GM18907 (cell line): ENCODE measurements around the gene GMPR.

Source experiments
- ATAC-seq: cut with Tn5 transposase; IDR thresholded peaks from one replicate; pipeline ENCODE4 v1.9.1; 2021; ENCODE audit warnings: mild to moderate bottlenecking, moderate library complexity; ENCODE audit not compliant: unreplicated experiment

The GMPR gene

GRCh38 chr6:16270178-16270794 is 31.9 kb downstream of the GMPR start:
- ATAC-seq, result no peak

- ATAC-seq, result no peak
Observed at GRCh38 chr6:16271428-16271827, 33.0 kb downstream of the GMPR start.

- no peak for ATAC-seq
Observed at GRCh38 chr6:16272201-16272600, 33.8 kb downstream of the GMPR start.

GRCh38 chr6:16273256-16273655 is 34.9 kb downstream of the GMPR start:
- ATAC-seq, result no peak

- no peak for ATAC-seq
Observed at GRCh38 chr6:16274483-16274882, 36.1 kb downstream of the GMPR start.

GRCh38 chr6:16274885-16275589 is 36.6 kb downstream of the GMPR start:
- ATAC-seq, result no peak

- ATAC-seq, result no peak
Observed at GRCh38 chr6:16277101-16277981, 39.0 kb downstream of the GMPR start.

- no peak for ATAC-seq
Observed at GRCh38 chr6:16278048-16278724, 39.8 kb downstream of the GMPR start.

GRCh38 chr6:16278750-16279149 is 40.4 kb downstream of the GMPR start:
- ATAC-seq, result no peak

GRCh38 chr6:16279243-16279642 is 40.9 kb downstream of the GMPR start:
- no peak for ATAC-seq

GRCh38 chr6:16282370-16282769 is 44.0 kb downstream of the GMPR start:
- no peak for ATAC-seq

- ATAC-seq, result no peak
Observed at GRCh38 chr6:16284472-16284871, 46.1 kb downstream of the GMPR start.

GRCh38 chr6:16285467-16286150 is 47.2 kb downstream of the GMPR start:
- no peak for ATAC-seq

GRCh38 chr6:16286151-16286522 is 47.8 kb downstream of the GMPR start:
- no peak for ATAC-seq

- ATAC-seq, result no peak
Observed at GRCh38 chr6:16288163-16288562, 49.8 kb downstream of the GMPR start.

GRCh38 chr6:16291739-16292138 is 53.4 kb downstream of the GMPR start:
- ATAC-seq, result no peak

- ATAC-seq, result no peak
Observed at GRCh38 chr6:16292432-16292831, 54.0 kb downstream of the GMPR start.

- ATAC-seq, result no peak
Observed at GRCh38 chr6:16292942-16293341, 54.6 kb downstream of the GMPR start.

GRCh38 chr6:16294371-16294770 is 56.0 kb downstream of the GMPR start:
- no peak for ATAC-seq

GRCh38 chr6:16295060-16295459 is 56.7 kb downstream of the GMPR start:
- no peak for ATAC-seq

- no peak for ATAC-seq
Observed at GRCh38 chr6:16295471-16295870, 57.1 kb downstream of the GMPR start.
